Measurements from ENCODE around the gene CDK7. TPM values are rescaled to one million over a fixed set of nuclear protein-coding genes. Genes with fewer than 3 reads are reported as not detected.
"Not testable (repeated sequence)": the region's sequence is repeated elsewhere in the genome, so short reads cannot be mapped to it uniquely, and the experiment has no call there.

Gene CDK7
- total and polyA plus RNA-seq, 9 donors = 15.9 to 24.4 (median 19.4) TPM

DNA sequence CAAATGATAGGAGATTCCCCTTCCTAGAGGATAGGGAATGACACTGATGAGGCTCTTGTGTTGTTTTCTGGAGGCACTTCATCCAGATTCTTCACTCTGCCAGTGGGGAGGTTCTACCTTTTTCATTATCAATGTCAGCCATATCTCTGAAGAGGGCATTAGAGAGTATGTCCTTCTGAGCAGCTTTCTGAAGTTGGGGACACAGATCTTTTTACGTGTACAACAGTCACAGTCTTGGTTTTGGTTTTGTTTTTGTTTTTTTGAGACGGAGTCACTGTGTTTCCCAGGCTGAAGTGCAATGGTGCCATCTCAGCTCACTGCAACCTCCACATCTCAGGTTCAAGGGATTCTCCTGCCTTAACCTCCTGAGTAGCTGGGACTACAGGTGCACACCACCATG is 22.7 kb upstream of the CDK7 start:
- no peak overlapping the region for H3K27ac ChIP-seq (ENCODE audit: low read length)
- H3K4me1 ChIP-seq (ENCODE audit: control insufficient read depth, insufficient read depth, low read length) = no peaks in the 10 kb centered on the region
- no peak overlapping the region for H3K4me3 ChIP-seq (ENCODE audit: low read length)
- no peaks in the 10 kb centered on the region for H3K27me3 ChIP-seq (ENCODE audit: control insufficient read depth, insufficient read depth, low read length)
- no peaks in the 10 kb centered on the region for H3K9me3 ChIP-seq (replicated peaks; ENCODE audit: control insufficient read depth, low read depth, low read length)
- H3K36me3 ChIP-seq (ENCODE audit: control insufficient read depth, insufficient read depth, low read length) = no peaks in the 10 kb centered on the region
- no peak for DNase-seq
- no CpG with 5 or more reads among the region's 2 CpGs for WGBS (ENCODE audit: insufficient coverage)

DNA sequence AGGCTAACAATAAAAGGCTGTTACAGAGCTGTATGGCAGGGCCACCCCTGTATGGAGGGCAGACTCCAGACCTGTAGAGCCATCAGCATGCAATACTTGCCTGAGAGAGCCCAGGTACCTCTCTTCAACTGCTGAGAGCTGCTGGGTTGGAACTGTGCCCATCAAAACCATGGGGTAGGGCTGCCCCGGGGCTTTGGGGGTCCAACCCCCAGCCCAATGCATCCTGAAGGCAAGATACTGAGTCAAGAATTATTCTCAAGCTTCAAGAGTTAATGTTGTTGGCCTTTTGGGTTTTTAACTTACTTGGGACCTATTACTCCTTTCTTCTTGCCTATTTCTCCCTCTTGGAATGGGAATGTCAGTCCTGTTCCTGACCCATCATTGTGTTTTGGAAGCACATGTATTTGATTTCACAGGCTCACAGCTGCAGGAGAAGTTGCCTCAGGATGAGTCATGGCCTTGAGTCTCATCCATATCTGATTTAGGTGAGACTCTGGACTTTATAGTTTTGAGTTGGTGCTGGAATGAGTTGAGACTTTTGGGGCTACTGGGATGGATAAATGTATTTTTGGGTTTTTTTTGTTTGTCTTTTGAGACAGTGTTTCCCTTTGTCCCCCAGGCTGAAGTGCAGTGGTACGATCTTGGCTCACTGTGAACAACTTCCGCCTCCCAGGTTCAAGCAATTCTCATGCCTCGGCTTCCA is 21.0 kb upstream of the CDK7 start:
- Histone ChIP-seq H3K27ac (ENCODE audit: low read length) (no peak overlapping the region), H3K4me1 (ENCODE audit: control insufficient read depth, insufficient read depth, low read length) (no peaks in the 10 kb centered on the region), H3K27me3 (ENCODE audit: control insufficient read depth, insufficient read depth, low read length) (no peaks in the 10 kb centered on the region), H3K4me3 (ENCODE audit: low read length) (no peak overlapping the region), H3K36me3 (ENCODE audit: control insufficient read depth, insufficient read depth, low read length) (no peaks in the 10 kb centered on the region), H3K9me3 (replicated peaks; ENCODE audit: control insufficient read depth, low read depth, low read length) (no peaks in the 10 kb centered on the region)
- DNase-seq = no peak
- whole genome bisulfite sequencing (ENCODE audit: insufficient coverage) = 83% methylated on average over 1 of the region's 4 CpGs

DNA sequence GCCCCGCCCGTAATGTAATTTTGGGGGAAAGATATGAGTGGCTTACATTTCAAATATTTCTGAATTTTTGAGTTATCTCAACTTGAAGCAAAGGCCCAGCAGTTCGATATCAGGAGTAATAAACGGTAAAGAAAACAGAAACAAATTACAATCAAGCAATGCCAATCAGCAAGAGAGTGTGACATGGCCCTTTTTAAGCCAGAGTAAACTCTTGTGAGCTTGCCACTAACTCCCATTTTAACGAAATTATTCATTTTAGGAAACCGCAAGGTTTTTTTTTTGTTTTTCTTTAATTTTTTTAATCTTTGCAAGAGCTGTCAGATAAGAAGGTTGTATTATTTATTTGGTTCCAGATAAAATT is 17.6 kb upstream of the CDK7 start:
- peaks cover 2% of the 10 kb centered on the region for H3K36me3 ChIP-seq (ENCODE audit: control insufficient read depth, insufficient read depth, low read length)
- H3K4me3 ChIP-seq (ENCODE audit: low read length) = peak overlapping the region; percentile 100
- H3K27me3 ChIP-seq (ENCODE audit: control insufficient read depth, insufficient read depth, low read length) = no peaks in the 10 kb centered on the region
- H3K27ac ChIP-seq (ENCODE audit: low read length) = peak overlapping the region; percentile 35
- no peaks in the 10 kb centered on the region for H3K4me1 ChIP-seq (ENCODE audit: control insufficient read depth, insufficient read depth, low read length)
- no CpG with 5 or more reads among the region's 6 CpGs for WGBS (ENCODE audit: insufficient coverage)
- DNase-seq = no peak
- no peaks in the 10 kb centered on the region for H3K9me3 ChIP-seq (replicated peaks; ENCODE audit: control insufficient read depth, low read depth, low read length)

DNA sequence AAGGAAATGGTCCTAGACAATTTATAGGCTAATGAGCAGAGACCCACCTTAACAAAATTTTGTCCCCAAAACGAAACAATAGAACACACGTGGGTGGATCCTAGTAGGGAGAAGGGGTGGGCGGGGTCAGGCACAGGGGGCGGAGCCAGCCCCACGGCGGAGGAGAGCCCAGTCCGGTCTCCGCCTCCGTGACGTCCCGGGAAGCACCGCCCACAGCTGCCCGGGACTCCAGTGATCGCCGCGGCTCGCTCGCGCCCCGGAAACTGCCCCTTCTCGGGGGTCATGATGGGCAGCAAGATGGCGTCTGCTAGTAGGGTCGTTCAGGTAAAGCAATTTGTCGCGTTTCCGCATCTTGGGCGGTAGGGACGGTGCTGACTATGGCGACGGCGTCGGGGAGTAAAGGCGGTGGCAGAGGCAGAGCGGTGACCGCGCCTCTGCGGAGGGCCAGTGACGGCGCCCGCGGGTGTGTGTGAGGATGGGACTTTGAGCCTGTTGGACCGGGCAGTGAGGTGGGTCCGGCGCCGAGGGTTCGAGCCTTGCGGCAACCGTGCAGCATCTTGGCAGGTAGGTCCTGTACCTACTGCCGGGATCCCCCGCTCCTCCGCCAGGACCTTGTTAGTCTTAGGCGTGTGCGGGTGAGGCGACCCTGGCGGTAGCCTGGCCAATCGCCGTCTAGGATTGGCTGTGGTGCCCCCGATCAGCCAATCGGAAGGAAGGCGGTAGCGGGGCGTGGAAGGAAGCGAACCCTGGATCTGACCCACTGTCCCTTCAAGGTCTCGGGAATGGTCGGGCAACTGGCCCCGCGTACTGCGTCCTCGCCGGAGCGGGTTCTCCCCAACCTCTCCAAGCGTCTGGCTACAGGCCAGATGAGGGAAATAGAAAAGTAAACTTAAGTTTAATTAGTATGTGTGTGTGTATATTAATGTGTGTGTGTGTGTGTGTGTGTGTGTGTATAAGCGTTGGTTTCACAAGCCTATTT is 16.8 kb upstream of the CDK7 start:
- Histone ChIP-seq H3K9me3 (replicated peaks; ENCODE audit: control insufficient read depth, low read depth, low read length) (no peaks in the 10 kb centered on the region), H3K27ac (ENCODE audit: low read length) (peak overlapping the region; percentile 96), H3K4me1 (ENCODE audit: control insufficient read depth, insufficient read depth, low read length) (no peaks in the 10 kb centered on the region), H3K4me3 (ENCODE audit: low read length) (peak overlapping the region; percentile 100), H3K27me3 (ENCODE audit: control insufficient read depth, insufficient read depth, low read length) (no peaks in the 10 kb centered on the region), H3K36me3 (ENCODE audit: control insufficient read depth, insufficient read depth, low read length) (peaks cover 2% of the 10 kb centered on the region)
- WGBS (ENCODE audit: insufficient coverage) = under 1% methylated on average over 61 of the region's 73 CpGs
- DNase-seq = peak; percentile 97

DNA sequence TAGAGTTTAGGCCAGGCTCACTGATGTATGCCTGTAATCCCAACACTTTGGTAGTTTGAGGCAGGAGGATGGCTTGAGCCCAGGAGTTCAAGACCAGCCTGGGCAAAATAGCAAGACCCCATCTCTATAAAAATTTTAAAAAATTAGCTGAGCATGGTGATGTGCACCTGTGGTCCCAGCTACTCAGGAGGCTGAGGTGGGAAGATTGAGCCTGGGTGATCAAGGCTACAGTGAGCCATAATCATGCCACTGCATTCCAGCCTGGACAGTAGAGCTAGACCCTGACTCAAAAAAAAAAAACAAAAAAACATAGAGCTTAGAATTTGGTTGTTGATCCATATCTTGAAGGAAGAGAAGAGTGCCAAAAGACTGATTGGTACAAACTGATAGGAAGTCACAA is 14.7 kb upstream of the CDK7 start:
- no peaks in the 10 kb centered on the region for H3K9me3 ChIP-seq (replicated peaks; ENCODE audit: control insufficient read depth, low read depth, low read length)
- no peaks in the 10 kb centered on the region for H3K27me3 ChIP-seq (ENCODE audit: control insufficient read depth, insufficient read depth, low read length)
- H3K27ac ChIP-seq (ENCODE audit: low read length) = no peak overlapping the region
- no peak for DNase-seq
- no peak overlapping the region for H3K4me3 ChIP-seq (ENCODE audit: low read length)
- no peaks in the 10 kb centered on the region for H3K4me1 ChIP-seq (ENCODE audit: control insufficient read depth, insufficient read depth, low read length)
- H3K36me3 ChIP-seq (ENCODE audit: control insufficient read depth, insufficient read depth, low read length) = peaks cover 6% of the 10 kb centered on the region

DNA sequence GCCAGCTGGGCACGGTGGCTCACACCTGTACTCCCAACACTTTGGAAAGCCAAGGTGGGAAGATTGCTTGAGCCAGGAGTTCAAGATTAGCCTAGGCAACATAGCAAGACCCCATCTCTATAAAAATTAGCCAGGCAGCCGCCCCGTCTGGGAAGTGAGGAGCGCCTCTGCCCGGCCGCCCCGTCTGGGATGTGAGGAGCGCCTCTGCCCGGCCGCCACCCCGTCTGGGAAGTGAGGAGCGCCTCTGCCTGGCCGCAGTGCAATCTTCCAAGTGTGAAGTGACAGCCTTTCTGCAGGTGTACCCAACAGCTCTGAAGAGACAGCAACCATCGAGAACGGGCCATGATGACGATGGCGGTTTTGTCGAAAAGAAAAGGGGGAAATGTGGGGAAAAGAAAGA is 14.3 kb upstream of the CDK7 start:
- not testable (repeated sequence) for H3K36me3 ChIP-seq (ENCODE audit: control insufficient read depth, insufficient read depth, low read length); H3K27me3 ChIP-seq (ENCODE audit: control insufficient read depth, insufficient read depth, low read length); H3K27ac ChIP-seq (ENCODE audit: low read length); DNase-seq; H3K9me3 ChIP-seq (replicated peaks; ENCODE audit: control insufficient read depth, low read depth, low read length); H3K4me1 ChIP-seq (ENCODE audit: control insufficient read depth, insufficient read depth, low read length); H3K4me3 ChIP-seq (ENCODE audit: low read length)
- WGBS (ENCODE audit: insufficient coverage) = 98% methylated on average over 12 of the region's 18 CpGs

DNA sequence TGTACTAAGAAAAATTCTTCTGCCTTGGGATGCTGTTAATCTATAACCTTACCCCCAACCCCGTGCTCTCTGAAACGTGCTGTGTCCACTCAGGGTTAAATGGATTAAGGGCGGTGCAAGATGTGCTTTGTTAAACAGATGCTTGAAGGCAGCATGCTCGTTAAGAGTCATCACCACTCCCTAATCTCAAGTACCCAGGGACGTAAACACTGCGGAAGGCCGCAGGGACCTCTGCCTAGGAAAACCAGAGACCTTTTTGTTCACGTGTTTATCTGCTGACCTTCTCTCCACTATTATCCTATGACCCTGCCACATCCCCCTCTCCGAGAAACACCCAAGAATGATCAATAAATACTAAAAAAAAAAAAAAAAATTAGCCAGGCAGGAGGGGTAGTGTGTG is 13.9 kb upstream of the CDK7 start:
- DNase-seq; H3K4me3 ChIP-seq (ENCODE audit: low read length); H3K36me3 ChIP-seq (ENCODE audit: control insufficient read depth, insufficient read depth, low read length); H3K27me3 ChIP-seq (ENCODE audit: control insufficient read depth, insufficient read depth, low read length); H3K4me1 ChIP-seq (ENCODE audit: control insufficient read depth, insufficient read depth, low read length); H3K27ac ChIP-seq (ENCODE audit: low read length); H3K9me3 ChIP-seq (replicated peaks; ENCODE audit: control insufficient read depth, low read depth, low read length): not testable (repeated sequence)
- no CpG with 5 or more reads among the region's 9 CpGs for WGBS (ENCODE audit: insufficient coverage)

DNA sequence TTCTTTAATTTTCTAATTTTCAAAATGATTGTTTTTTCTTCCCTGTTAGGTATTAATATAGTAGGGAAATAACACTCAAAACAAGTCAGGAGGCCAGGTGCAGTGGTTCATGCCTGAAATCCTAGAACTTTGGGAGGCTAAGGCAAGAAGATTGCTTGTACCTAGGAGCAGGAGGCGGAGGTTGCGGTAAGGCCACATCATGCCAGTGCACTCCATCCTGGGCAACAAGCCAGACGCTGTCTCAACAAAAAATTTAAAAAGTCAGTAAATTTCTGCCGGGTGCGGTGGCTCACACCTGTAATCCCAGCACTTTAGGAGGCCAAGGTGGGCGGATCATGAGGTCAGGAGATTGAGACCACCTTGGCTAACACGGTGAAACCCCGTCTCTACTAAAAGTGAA is 10.2 kb upstream of the CDK7 start:
- Histone ChIP-seq H3K36me3 (ENCODE audit: control insufficient read depth, insufficient read depth, low read length) (peaks cover 13% of the 10 kb centered on the region), H3K4me3 (ENCODE audit: low read length) (no peak overlapping the region), H3K27ac (ENCODE audit: low read length) (no peak overlapping the region), H3K4me1 (ENCODE audit: control insufficient read depth, insufficient read depth, low read length) (no peaks in the 10 kb centered on the region), H3K9me3 (replicated peaks; ENCODE audit: control insufficient read depth, low read depth, low read length) (no peaks in the 10 kb centered on the region), H3K27me3 (ENCODE audit: control insufficient read depth, insufficient read depth, low read length) (no peaks in the 10 kb centered on the region)
- WGBS (ENCODE audit: insufficient coverage) = 93% methylated on average over 8 of the region's 8 CpGs
- DNase-seq = no peak

DNA sequence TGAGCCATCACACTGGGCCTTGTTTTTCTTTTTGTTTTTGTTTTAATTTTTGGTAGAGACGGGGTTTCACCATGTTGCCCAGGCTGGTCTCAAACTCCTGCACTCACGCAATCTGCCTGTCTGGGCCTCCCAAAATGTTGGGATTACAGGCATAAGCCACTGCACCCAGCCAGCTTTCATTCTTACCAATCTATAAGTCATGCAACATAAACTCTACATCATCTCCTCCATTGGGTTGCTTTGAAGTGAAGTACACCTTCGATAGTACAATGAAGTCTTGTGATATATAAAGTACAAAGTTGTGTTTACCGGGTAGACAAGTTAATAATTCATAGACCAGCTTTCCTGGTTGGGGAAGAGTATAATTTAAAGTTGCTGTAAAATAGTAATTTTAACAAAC is 8.8 kb upstream of the CDK7 start:
- Histone ChIP-seq H3K9me3 (replicated peaks; ENCODE audit: control insufficient read depth, low read depth, low read length) (no peaks in the 10 kb centered on the region), H3K4me3 (ENCODE audit: low read length) (no peak overlapping the region), H3K27me3 (ENCODE audit: control insufficient read depth, insufficient read depth, low read length) (no peaks in the 10 kb centered on the region), H3K27ac (ENCODE audit: low read length) (no peak overlapping the region), H3K4me1 (ENCODE audit: control insufficient read depth, insufficient read depth, low read length) (no peaks in the 10 kb centered on the region), H3K36me3 (ENCODE audit: control insufficient read depth, insufficient read depth, low read length) (peaks cover 11% of the 10 kb centered on the region)
- DNase-seq = no peak
- WGBS (ENCODE audit: insufficient coverage) = no CpG with 5 or more reads among the region's 4 CpGs

DNA sequence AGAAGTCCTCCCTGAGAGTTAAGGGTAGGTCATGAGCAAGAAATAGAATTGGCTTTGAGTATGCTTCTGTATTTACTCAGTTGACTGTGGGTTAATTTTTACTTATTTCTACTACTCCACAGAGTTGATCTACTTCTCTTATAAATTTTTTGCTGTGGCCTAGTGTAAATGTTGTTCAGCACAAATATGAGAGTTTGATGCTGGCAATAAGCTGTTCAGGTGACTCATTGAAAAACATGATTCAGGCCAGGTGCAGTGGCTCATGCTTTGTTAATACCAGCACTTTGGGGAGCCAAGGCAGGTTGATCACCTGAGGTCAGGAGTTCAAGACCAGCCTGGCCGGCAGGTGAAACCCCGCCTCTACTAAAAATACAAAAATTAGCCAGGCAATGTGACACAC is 4.5 kb upstream of the CDK7 start:
- Histone ChIP-seq H3K9me3 (replicated peaks; ENCODE audit: control insufficient read depth, low read depth, low read length) (no peaks in the 10 kb centered on the region), H3K27ac (ENCODE audit: low read length) (no peak overlapping the region), H3K4me1 (ENCODE audit: control insufficient read depth, insufficient read depth, low read length) (no peaks in the 10 kb centered on the region), H3K36me3 (ENCODE audit: control insufficient read depth, insufficient read depth, low read length) (peaks cover 7% of the 10 kb centered on the region), H3K27me3 (ENCODE audit: control insufficient read depth, insufficient read depth, low read length) (no peaks in the 10 kb centered on the region), H3K4me3 (ENCODE audit: low read length) (no peak overlapping the region)
- DNase-seq = no peak
- WGBS (ENCODE audit: insufficient coverage) = no CpG with 5 or more reads among the region's 2 CpGs
